ENCODE measurements around the gene NFATC4. TPM values are rescaled to one million over a fixed set of nuclear protein-coding genes. Genes with fewer than 3 reads are reported as not detected.
"Not testable (repeated sequence)": the region's sequence is repeated elsewhere in the genome, so short reads cannot be mapped to it uniquely, and the experiment has no call there.

The NFATC4 gene
- total RNA-seq, 2 experiments from 2014 or later = not detected

- no peak for TF ChIP-seq CTCF (IDR thresholded peaks at IDR 0.05)
- intact Hi-C loops (cut with DNase I, micrococcal nuclease) = loop anchor here in 1 of 2 experiments (5.0 kb wide), 1 partner anchor 33 kb away; no protein-coding TSS in a partner anchor
- H3K27ac ChIP-seq (ENCODE audit: low read depth in 1 of 2, low read length in 2 of 2) = no peak overlapping the region
- POLR2A ChIA-PET = no interaction called here
- Mint-ChIP-seq H3K4me1 (ENCODE audit: low read depth) (no peaks in the 10 kb centered on the region), H3K9me3 (no peaks in the 10 kb centered on the region), H3K4me3 (no peak overlapping the region), H3K27me3 (peaks cover 20% of the 10 kb centered on the region), H3K27ac (no peak overlapping the region), H3K36me3 (ENCODE audit: low read depth) (no peaks in the 10 kb centered on the region)
- CTCF ChIA-PET = no interaction called here
- H3K36me3 ChIP-seq (ENCODE audit: insufficient read depth, low read length) = no peaks in the 10 kb centered on the region
- no peaks in the 10 kb centered on the region for H3K27me3 ChIP-seq (ENCODE audit: control insufficient read depth in 1 of 2, insufficient read depth in 2 of 2, low read length in 2 of 2)
- no peak overlapping the region for H3K4me3 ChIP-seq (ENCODE audit: low read length)
- ATAC-seq (ENCODE audit: poor library complexity) = no peak
- H3K9me3 ChIP-seq (ENCODE audit: control insufficient read depth in 1 of 2, insufficient read depth in 1 of 2, low read length in 2 of 2) = no peaks in the 10 kb centered on the region
- no peaks in the 10 kb centered on the region for H3K4me1 ChIP-seq (ENCODE audit: insufficient read depth, low read length)
- no peak for DNase-seq
Measured at GRCh38 chr14:24384169-24384568, 16.2 kb downstream of the NFATC4 start.

- Mint-ChIP-seq H3K27me3 (peaks cover 23% of the 10 kb centered on the region), H3K4me1 (ENCODE audit: low read depth) (no peaks in the 10 kb centered on the region), H3K27ac (no peak overlapping the region), H3K9me3 (no peaks in the 10 kb centered on the region), H3K4me3 (no peak overlapping the region), H3K36me3 (ENCODE audit: low read depth) (no peaks in the 10 kb centered on the region)
- ATAC-seq (ENCODE audit: poor library complexity) (no peak), DNase-seq (no peak)
- H3K36me3 ChIP-seq (ENCODE audit: insufficient read depth, low read length) = no peaks in the 10 kb centered on the region
- no peak overlapping the region for H3K27ac ChIP-seq (ENCODE audit: low read depth in 1 of 2, low read length in 2 of 2)
- H3K4me3 ChIP-seq (ENCODE audit: low read length) = no peak overlapping the region
- H3K9me3 ChIP-seq (ENCODE audit: control insufficient read depth in 1 of 2, insufficient read depth in 1 of 2, low read length in 2 of 2) = no peaks in the 10 kb centered on the region
- ChIA-PET CTCF (no interaction called here), POLR2A (no interaction called here)
- TF ChIP-seq CTCF (IDR thresholded peaks at IDR 0.05) = no peak
- peaks cover 0 to under 1% of the 10 kb centered on the region in 2 experiments for H3K27me3 ChIP-seq (ENCODE audit: control insufficient read depth in 1 of 2, insufficient read depth in 2 of 2, low read length in 2 of 2)
- H3K4me1 ChIP-seq (ENCODE audit: insufficient read depth, low read length) = no peaks in the 10 kb centered on the region
- intact Hi-C loops (cut with DNase I, micrococcal nuclease) = no loop called here
Measured at GRCh38 chr14:24385524-24385923, 17.5 kb downstream of the NFATC4 start.

GRCh38 chr14:24387009-24387345 is 19.0 kb downstream of the NFATC4 start:
- Histone ChIP-seq H3K4me1 (ENCODE audit: insufficient read depth, low read length) (no peaks in the 10 kb centered on the region), H3K36me3 (ENCODE audit: insufficient read depth, low read length) (no peaks in the 10 kb centered on the region), H3K9me3 (ENCODE audit: control insufficient read depth in 1 of 2, insufficient read depth in 1 of 2, low read length in 2 of 2) (no peaks in the 10 kb centered on the region), H3K27ac (ENCODE audit: low read depth in 1 of 2, low read length in 2 of 2) (no peak overlapping the region), H3K4me3 (ENCODE audit: low read length) (no peak overlapping the region), H3K27me3 (ENCODE audit: control insufficient read depth in 1 of 2, insufficient read depth in 2 of 2, low read length in 2 of 2) (peaks cover 0 to 10% of the 10 kb centered on the region in 2 experiments)
- intact Hi-C loops (cut with DNase I, micrococcal nuclease) = no loop called here
- no peak for DNase-seq
- peaks cover 28% of the 10 kb centered on the region for H3K27me3 Mint-ChIP-seq
- ATAC-seq (ENCODE audit: poor library complexity) = no peak
- no peak overlapping the region for H3K4me3 Mint-ChIP-seq
- H3K9me3 Mint-ChIP-seq = no peaks in the 10 kb centered on the region
- ChIA-PET POLR2A (no interaction called here), CTCF (no interaction called here)
- H3K36me3 Mint-ChIP-seq (ENCODE audit: low read depth) = no peaks in the 10 kb centered on the region
- H3K27ac Mint-ChIP-seq = no peak overlapping the region
- no peak for TF ChIP-seq CTCF (IDR thresholded peaks at IDR 0.05)
- no peaks in the 10 kb centered on the region for H3K4me1 Mint-ChIP-seq (ENCODE audit: low read depth)

- H3K9me3 Mint-ChIP-seq; H3K4me3 Mint-ChIP-seq; H3K4me1 ChIP-seq (ENCODE audit: insufficient read depth, low read length); H3K4me3 ChIP-seq (ENCODE audit: low read length); ATAC-seq (ENCODE audit: poor library complexity); CTCF ChIA-PET; H3K4me1 Mint-ChIP-seq (ENCODE audit: low read depth); H3K9me3 ChIP-seq (ENCODE audit: control insufficient read depth in 1 of 2, insufficient read depth in 1 of 2, low read length in 2 of 2); intact Hi-C loops (cut with DNase I, micrococcal nuclease); H3K27me3 ChIP-seq (ENCODE audit: control insufficient read depth in 1 of 2, insufficient read depth in 2 of 2, low read length in 2 of 2); DNase-seq; POLR2A ChIA-PET; H3K36me3 Mint-ChIP-seq (ENCODE audit: low read depth); H3K36me3 ChIP-seq (ENCODE audit: insufficient read depth, low read length); H3K27ac ChIP-seq (ENCODE audit: low read depth in 1 of 2, low read length in 2 of 2); H3K27ac Mint-ChIP-seq: not testable (repeated sequence)
- H3K27me3 Mint-ChIP-seq = peaks cover 32% of the 10 kb centered on the region
Measured at GRCh38 chr14:24387579-24387978, 19.6 kb downstream of the NFATC4 start.

All from CD4-positive, alpha-beta T cell (primary cell).